Smooth muscle cell (in vitro differentiated cells): ENCODE measurements around the gene NMT1. TPM values are rescaled to one million over a fixed set of nuclear protein-coding genes. Genes with fewer than 3 reads are reported as not detected.

ENCODE experiments used
- DNase-seq: peaks from one replicate; lab custom pipeline; 2025; ENCODE audit not compliant: unreplicated experiment; lab: John Stamatoyannopoulos, UW
- H2AFZ ChIP-seq: fragments of 200-600 bp; sonication (generic); 2 replicates; pipeline ENCODE4 v1.6.0; 2016; ENCODE audit warnings: antibody characterized with exemption, low read depth, mild to moderate bottlenecking
- H3F3A ChIP-seq: fragments of 200-600 bp; sonication (generic); 2 replicates; pipeline ENCODE4 v1.6.0; 2017; ENCODE audit warnings: antibody characterized with exemption, low read depth
- H3K27ac ChIP-seq: fragments of 200-600 bp; sonication (generic); 2 replicates; pipeline ENCODE4 v1.5.1; 2016; ENCODE audit warnings: low read depth, mild to moderate bottlenecking
- H3K27me3 ChIP-seq: fragments of 200-600 bp; sonication (generic); 2 replicates; pipeline ENCODE4 v1.6.1; 2016; ENCODE audit warnings: low read depth, mild to moderate bottlenecking
- H3K36me3 ChIP-seq: fragments of 200-600 bp; sonication (generic); 2 replicates; pipeline ENCODE4 v1.5.1; 2016; ENCODE audit warnings: low read depth
- H3K4me1 ChIP-seq: fragments of 200-600 bp; sonication (generic); 2 replicates; pipeline ENCODE4 v1.5.1; 2016; ENCODE audit warnings: low read depth
- H3K4me2 ChIP-seq: fragments of 200-600 bp; sonication (generic); 2 replicates; pipeline ENCODE4 v1.6.0; 2016; ENCODE audit warnings: mild to moderate bottlenecking
- H3K4me3 ChIP-seq: fragments of 200-600 bp; sonication (generic); 2 replicates; pipeline ENCODE4 v1.5.1; 2016; ENCODE audit warnings: mild to moderate bottlenecking
- H3K79me2 ChIP-seq: fragments of 200-600 bp; sonication (generic); 2 replicates; pipeline ENCODE4 v1.6.0; 2016; ENCODE audit warnings: low read depth, mild to moderate bottlenecking
- H3K9ac ChIP-seq: fragments of 200-600 bp; sonication (generic); 2 replicates; pipeline ENCODE4 v1.6.0; 2016; ENCODE audit warnings: low read depth
- H3K9me3 ChIP-seq: fragments of 200-600 bp; sonication (generic); replicated peaks from 2 replicates; pipeline ENCODE4 v1.5.1; 2016; ENCODE audit warnings: low read depth
- H4K20me1 ChIP-seq: fragments of 200-600 bp; sonication (generic); 2 replicates; pipeline ENCODE4 v1.6.0; 2016; ENCODE audit warnings: low read depth
- WGBS: methylation state at CpG from one replicate; pipeline ENCODE4 v1.1.7; 2016; ENCODE audit warnings: low lambda C conversion rate; 5-methylcytosine and 5-hydroxymethylcytosine counted together
- polyA plus RNA-seq: library from polyadenylated mRNA; unstranded; fragments of >200 nt; fragmentation: Nextera tagmentation; extraction: Ambion mirVana; gene quantifications from 2 replicates; pipeline ENCODE4 v1.2.1, GENCODE V29; 2016
- total RNA-seq: library from RNA; depleted of rRNA; stranded (reverse); fragments of >200 nt; gene quantifications from 2 replicates; pipeline ENCODE4 v1.2.3, GENCODE V29; 2014
- TF ChIP-seq, protein P1 (sequence below): fragments of 200-600 bp; sonication (generic); IDR thresholded peaks from 2 replicates; pipeline ENCODE4 v1.5.1; 2017; ENCODE audit warnings: borderline replicate concordance, mild to moderate bottlenecking, antibody characterized with exemption; ENCODE audit not compliant: insufficient read depth, poor library complexity, severe bottlenecking

Gene NMT1
- total and polyA plus RNA-seq, 2 experiments from 2014 or later: 87.6 to 105 TPM

DNA sequence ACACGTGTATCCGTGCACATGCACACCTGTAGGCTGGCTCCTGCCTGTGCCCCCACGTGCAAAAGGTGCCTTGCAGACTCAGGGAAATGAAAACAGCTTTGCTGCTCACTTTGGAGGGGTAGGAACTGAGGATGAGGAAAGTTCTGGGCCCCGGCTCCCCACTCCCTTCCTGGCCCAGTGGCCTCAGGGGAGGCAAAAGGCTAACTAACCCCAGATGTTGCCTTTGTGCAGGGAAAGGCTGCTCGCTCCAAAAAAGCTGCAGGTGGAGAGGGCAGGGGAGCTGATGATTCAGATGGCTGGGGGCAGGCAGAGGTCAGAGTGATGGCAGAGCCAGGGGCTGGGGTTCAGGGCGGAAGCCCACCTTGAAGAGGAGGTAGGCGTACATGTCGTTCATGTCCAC, 58.8 kb downstream of the NMT1 start:
- no peak overlapping the region for H3K9ac ChIP-seq
- no peaks in the 10 kb centered on the region for H3K4me1 ChIP-seq
- H3K27ac ChIP-seq: no peak overlapping the region
- no peak overlapping the region for H2AFZ ChIP-seq
- H3F3A ChIP-seq: no peaks in the 10 kb centered on the region
- no peaks in the 10 kb centered on the region for H3K36me3 ChIP-seq
- no peak overlapping the region for H3K4me3 ChIP-seq
- H3K9me3 ChIP-seq: no peaks in the 10 kb centered on the region
- DNase-seq: no peak
- H3K4me2 ChIP-seq: no peak overlapping the region
- 97% methylated on average over 8 of the region's 8 CpGs for WGBS
- H3K27me3 ChIP-seq: no peaks in the 10 kb centered on the region
- TF ChIP-seq, protein P1, sequence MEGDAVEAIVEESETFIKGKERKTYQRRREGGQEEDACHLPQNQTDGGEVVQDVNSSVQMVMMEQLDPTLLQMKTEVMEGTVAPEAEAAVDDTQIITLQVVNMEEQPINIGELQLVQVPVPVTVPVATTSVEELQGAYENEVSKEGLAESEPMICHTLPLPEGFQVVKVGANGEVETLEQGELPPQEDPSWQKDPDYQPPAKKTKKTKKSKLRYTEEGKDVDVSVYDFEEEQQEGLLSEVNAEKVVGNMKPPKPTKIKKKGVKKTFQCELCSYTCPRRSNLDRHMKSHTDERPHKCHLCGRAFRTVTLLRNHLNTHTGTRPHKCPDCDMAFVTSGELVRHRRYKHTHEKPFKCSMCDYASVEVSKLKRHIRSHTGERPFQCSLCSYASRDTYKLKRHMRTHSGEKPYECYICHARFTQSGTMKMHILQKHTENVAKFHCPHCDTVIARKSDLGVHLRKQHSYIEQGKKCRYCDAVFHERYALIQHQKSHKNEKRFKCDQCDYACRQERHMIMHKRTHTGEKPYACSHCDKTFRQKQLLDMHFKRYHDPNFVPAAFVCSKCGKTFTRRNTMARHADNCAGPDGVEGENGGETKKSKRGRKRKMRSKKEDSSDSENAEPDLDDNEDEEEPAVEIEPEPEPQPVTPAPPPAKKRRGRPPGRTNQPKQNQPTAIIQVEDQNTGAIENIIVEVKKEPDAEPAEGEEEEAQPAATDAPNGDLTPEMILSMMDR: no peak
- H4K20me1 ChIP-seq: no peaks in the 10 kb centered on the region
- peaks cover 17% of the 10 kb centered on the region for H3K79me2 ChIP-seq

DNA sequence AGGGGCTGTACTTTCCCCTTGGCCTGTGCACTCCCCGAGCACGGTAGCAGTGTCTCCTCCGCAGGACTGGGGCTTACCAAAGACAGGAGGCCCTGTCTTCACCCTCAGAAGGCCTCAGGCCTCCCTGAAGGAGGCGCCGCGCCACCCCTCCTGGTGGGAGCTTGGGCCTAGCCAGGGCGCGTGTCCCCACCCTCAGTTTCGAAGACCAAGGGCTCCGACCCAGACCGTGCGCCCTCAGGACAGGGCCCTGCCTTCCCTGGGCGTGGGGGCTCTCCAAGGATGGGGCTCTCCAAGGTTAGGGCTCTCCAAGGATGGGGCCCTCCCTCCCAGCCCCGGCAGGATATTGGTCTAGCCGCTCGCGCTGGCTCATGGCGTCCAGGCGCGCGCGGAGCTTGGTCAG, 59.4 kb downstream of the NMT1 start:
- H3K9me3 ChIP-seq: no peaks in the 10 kb centered on the region
- DNase-seq: no peak
- TF ChIP-seq, protein P1: no peak
- H3K4me3 ChIP-seq: no peak overlapping the region
- no peaks in the 10 kb centered on the region for H3K4me1 ChIP-seq
- no peak overlapping the region for H3K4me2 ChIP-seq
- 98% methylated on average over 22 of the region's 22 CpGs for WGBS
- no peaks in the 10 kb centered on the region for H3K36me3 ChIP-seq
- peaks cover 23% of the 10 kb centered on the region for H3K79me2 ChIP-seq
- no peaks in the 10 kb centered on the region for H3K27me3 ChIP-seq
- no peak overlapping the region for H2AFZ ChIP-seq
- H3K27ac ChIP-seq: no peak overlapping the region
- no peaks in the 10 kb centered on the region for H3F3A ChIP-seq
- H3K9ac ChIP-seq: no peak overlapping the region
- H4K20me1 ChIP-seq: no peaks in the 10 kb centered on the region

DNA sequence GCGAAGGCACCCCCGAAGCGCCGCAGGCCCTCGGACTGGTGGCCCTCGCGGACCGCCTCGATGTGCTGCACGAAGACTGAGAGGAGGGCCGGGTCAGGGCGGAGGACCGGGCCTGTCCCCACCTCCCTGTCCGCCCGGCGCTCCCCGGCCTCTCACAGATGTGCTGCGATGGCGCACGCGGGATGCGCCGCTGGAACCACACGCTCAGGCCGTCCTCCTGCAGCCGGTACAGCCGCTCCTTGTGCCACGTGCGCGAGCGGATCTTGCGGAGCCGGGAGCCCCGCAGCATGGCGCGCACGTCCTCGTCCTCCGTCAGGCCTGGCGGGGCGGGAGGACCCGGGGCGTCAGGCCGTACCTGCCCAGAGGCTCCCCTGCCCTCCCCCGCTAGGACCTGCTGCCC, 59.9 kb downstream of the NMT1 start:
- H3K27ac ChIP-seq: no peak overlapping the region
- H3K9ac ChIP-seq: no peak overlapping the region
- H2AFZ ChIP-seq: no peak overlapping the region
- H3K4me1 ChIP-seq: no peaks in the 10 kb centered on the region
- H3K79me2 ChIP-seq: peaks cover 26% of the 10 kb centered on the region
- no peaks in the 10 kb centered on the region for H3K36me3 ChIP-seq
- TF ChIP-seq, protein P1: no peak
- 97% methylated on average over 39 of the region's 45 CpGs for WGBS
- no peaks in the 10 kb centered on the region for H4K20me1 ChIP-seq
- no peaks in the 10 kb centered on the region for H3K9me3 ChIP-seq
- H3F3A ChIP-seq: no peaks in the 10 kb centered on the region
- H3K4me2 ChIP-seq: no peak overlapping the region
- H3K4me3 ChIP-seq: no peak overlapping the region
- DNase-seq: no peak
- no peaks in the 10 kb centered on the region for H3K27me3 ChIP-seq

DNA sequence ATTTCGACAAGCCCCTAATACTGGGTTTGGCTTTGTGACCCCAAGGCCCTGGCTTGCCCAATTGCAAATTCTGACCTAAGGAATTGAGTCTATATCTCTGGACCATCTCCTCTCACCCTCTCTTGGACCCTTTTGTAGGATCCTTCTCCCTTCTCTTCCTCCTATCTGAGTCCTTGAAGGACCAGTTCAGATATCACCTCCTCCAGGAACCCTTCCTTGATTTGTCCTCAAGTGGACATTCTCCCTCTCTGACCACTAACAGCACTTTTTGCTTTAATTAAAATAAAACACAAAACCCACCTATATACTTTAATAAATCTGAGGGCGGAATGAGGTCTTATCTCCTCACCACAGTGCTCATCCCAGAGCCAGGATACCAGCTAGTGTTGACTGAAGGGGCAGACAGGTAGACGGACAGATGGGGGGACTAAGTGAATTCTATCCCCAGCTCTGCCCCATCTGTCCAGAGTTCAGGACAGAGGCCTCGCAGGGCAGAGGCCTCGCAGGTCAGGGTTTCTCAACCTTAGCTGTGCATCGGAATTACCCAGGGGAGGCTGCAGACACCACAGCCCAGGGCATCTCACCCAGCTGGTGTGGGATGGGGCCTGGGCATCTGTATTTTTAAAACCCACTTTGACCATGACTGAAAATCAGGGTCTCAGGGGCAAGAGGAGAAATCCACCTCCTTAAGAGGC, 62.1 kb downstream of the NMT1 start:
- Histone ChIP-seq H3K27me3 (no peaks in the 10 kb centered on the region), H3F3A (no peaks in the 10 kb centered on the region), H3K4me2 (peak overlapping the region; percentile 34), H3K36me3 (no peaks in the 10 kb centered on the region), H3K9ac (peak overlapping the region; percentile 61), H4K20me1 (no peaks in the 10 kb centered on the region), H2AFZ (no peak overlapping the region), H3K4me1 (peaks cover 5% of the 10 kb centered on the region), H3K27ac (peak overlapping the region; percentile 83), H3K9me3 (no peaks in the 10 kb centered on the region), H3K79me2 (peaks cover 44% of the 10 kb centered on the region), H3K4me3 (no peak overlapping the region)
- WGBS: 94% methylated on average over 6 of the region's 6 CpGs
- TF ChIP-seq, protein P1: no peak
- DNase-seq: no peak
